ENCODE data around the gene SEMA6B. TPM values are rescaled to one million over a fixed set of nuclear protein-coding genes. Genes with fewer than 3 reads are reported as not detected.

SEMA6B gene
- total and polyA plus RNA-seq, 2 experiments from 2014 or later = 0.50 to 3.2 TPM

GRCh38 chr19:4522291-4523002 lies 37.0 kb downstream of the SEMA6B start:
- no peak for DNase-seq (ENCODE audit: low spot score)
- H2AFZ ChIP-seq = no peak overlapping the region
- no peaks in the 10 kb centered on the region for H3K27me3 ChIP-seq
- no peak overlapping the region for H3K27ac ChIP-seq
- no peaks in the 10 kb centered on the region for H3K79me2 ChIP-seq
- H3K4me3 ChIP-seq = no peak overlapping the region
- H3K36me3 ChIP-seq (replicated peaks; ENCODE audit: insufficient read depth, low read depth) = no peaks in the 10 kb centered on the region
- no peaks in the 10 kb centered on the region for H3K9me2 ChIP-seq (replicated peaks; ENCODE audit: insufficient read depth)
- 93% methylated on average over 15 of the region's 15 CpGs for WGBS (ENCODE audit: low lambda C conversion rate, missing lambda C conversion rate)
- no peak for TF ChIP-seq EZH2phosphoT487 (IDR thresholded peaks at IDR 0.05; ENCODE audit: low read depth, severe bottlenecking, unreplicated experiment)
- no peak for TF ChIP-seq EZH2 (IDR thresholded peaks at IDR 0.05; ENCODE audit: borderline replicate concordance)
- no peak for TF ChIP-seq CTCF (IDR thresholded peaks at IDR 0.05; ENCODE audit: poor library complexity)
- no peaks in the 10 kb centered on the region for H4K20me1 ChIP-seq (ENCODE audit: insufficient read depth, poor library complexity, severe bottlenecking)
- no peaks in the 10 kb centered on the region for H3K9me3 ChIP-seq (ENCODE audit: low read depth)
- H3K4me1 ChIP-seq (ENCODE audit: insufficient read depth) = no peaks in the 10 kb centered on the region
- H3K4me2 ChIP-seq = no peak overlapping the region

GRCh38 chr19:4521888-4522242 lies 37.6 kb downstream of the SEMA6B start:
- no peaks in the 10 kb centered on the region for H3K9me3 ChIP-seq (ENCODE audit: low read depth)
- TF ChIP-seq EZH2 (IDR thresholded peaks at IDR 0.05; ENCODE audit: borderline replicate concordance) (no peak), EZH2phosphoT487 (IDR thresholded peaks at IDR 0.05; ENCODE audit: low read depth, severe bottlenecking, unreplicated experiment) (no peak), CTCF (IDR thresholded peaks at IDR 0.05; ENCODE audit: poor library complexity) (no peak)
- no peak overlapping the region for H3K27ac ChIP-seq
- no peaks in the 10 kb centered on the region for H4K20me1 ChIP-seq (ENCODE audit: insufficient read depth, poor library complexity, severe bottlenecking)
- no peaks in the 10 kb centered on the region for H3K27me3 ChIP-seq
- no peak for DNase-seq (ENCODE audit: low spot score)
- H3K9me2 ChIP-seq (replicated peaks; ENCODE audit: insufficient read depth) = no peaks in the 10 kb centered on the region
- H2AFZ ChIP-seq = no peak overlapping the region
- no peak overlapping the region for H3K4me2 ChIP-seq
- no peaks in the 10 kb centered on the region for H3K36me3 ChIP-seq (replicated peaks; ENCODE audit: insufficient read depth, low read depth)
- no peaks in the 10 kb centered on the region for H3K79me2 ChIP-seq
- 93% methylated on average over 5 of the region's 5 CpGs for WGBS (ENCODE audit: low lambda C conversion rate, missing lambda C conversion rate)
- H3K4me3 ChIP-seq = no peak overlapping the region
- no peaks in the 10 kb centered on the region for H3K4me1 ChIP-seq (ENCODE audit: insufficient read depth)

- no peak overlapping the region for H3K27ac ChIP-seq
- no peaks in the 10 kb centered on the region for H3K36me3 ChIP-seq (replicated peaks; ENCODE audit: insufficient read depth, low read depth)
- H3K4me1 ChIP-seq (ENCODE audit: insufficient read depth) = no peaks in the 10 kb centered on the region
- 92% methylated on average over 11 of the region's 11 CpGs for WGBS (ENCODE audit: low lambda C conversion rate, missing lambda C conversion rate)
- H2AFZ ChIP-seq = no peak overlapping the region
- no peak for DNase-seq (ENCODE audit: low spot score)
- H3K4me2 ChIP-seq = no peak overlapping the region
- H3K9me3 ChIP-seq (ENCODE audit: low read depth) = no peaks in the 10 kb centered on the region
- TF ChIP-seq CTCF (IDR thresholded peaks at IDR 0.05; ENCODE audit: poor library complexity) = no peak
- TF ChIP-seq EZH2phosphoT487 (IDR thresholded peaks at IDR 0.05; ENCODE audit: low read depth, severe bottlenecking, unreplicated experiment) = no peak
- no peak for TF ChIP-seq EZH2 (IDR thresholded peaks at IDR 0.05; ENCODE audit: borderline replicate concordance)
- no peaks in the 10 kb centered on the region for H3K9me2 ChIP-seq (replicated peaks; ENCODE audit: insufficient read depth)
- no peak overlapping the region for H3K4me3 ChIP-seq
- H3K27me3 ChIP-seq = no peaks in the 10 kb centered on the region
- no peaks in the 10 kb centered on the region for H4K20me1 ChIP-seq (ENCODE audit: insufficient read depth, poor library complexity, severe bottlenecking)
- H3K79me2 ChIP-seq = no peaks in the 10 kb centered on the region
Observed at GRCh38 chr19:4521170-4521887, 38.2 kb downstream of the SEMA6B start.

Data from hepatocyte (in vitro differentiated cells).